Endothelial cell of umbilical vein (primary cell): Measurements from ENCODE around the gene KIAA0232. TPM values are rescaled to one million over a fixed set of nuclear protein-coding genes. Genes with fewer than 3 reads are reported as not detected.

Source experiments
- BruUV-seq: library from RNA; stranded (reverse); fragments of 400-500 nt; replicated peaks from 2 replicates; lab custom pipeline; 2021; lab: Mats Ljungman, UMichigan
- CTCF ChIA-PET: fragments of 300-600, 350-600 bp; sonication (Branson Sonifier 250); formaldehyde crosslinking; loops from one replicate; lab custom pipeline; 2021; ENCODE audit warnings: antibody characterized with exemption, inconsistent platforms; lab: Charles Lee
- POLR2A ChIA-PET: fragments of 300-600, 350-600 bp; sonication (Branson Sonifier 250); formaldehyde crosslinking; loops from one replicate; lab custom pipeline; 2021; ENCODE audit warnings: antibody characterized with exemption, inconsistent platforms; lab: Charles Lee
- DNase-seq: peaks from one replicate; pipeline ENCODE4 v3.0.0-alpha.2; 2011; ENCODE audit warnings: low read depth, low spot score
- FAIRE-seq: peaks from 2 replicates; lab custom pipeline; 2011; peaks lifted over from hg19 to GRCh38; lab: Jason Lieb, UNC
- H2AFZ ChIP-seq: 2 replicates; pipeline ENCODE4 v1.6.0; 2012; ENCODE audit warnings: low read depth, low read length, control low read depth, inconsistent platforms
- H3K27ac ChIP-seq: 2 replicates; pipeline ENCODE4 v1.5.1; 2011; ENCODE audit warnings: low read depth, mild to moderate bottlenecking, control low read depth, low read length, moderate library complexity; ENCODE audit not compliant: insufficient read depth
- H3K27me3 ChIP-seq, 2 experiments: 2 replicates each; pipeline versions ENCODE4 v1.6.0 to v1.6.1; 2011; ENCODE audit warnings: low read length in 2 of 2, mixed read lengths in 1 of 2; ENCODE audit not compliant: control insufficient read depth in 2 of 2, insufficient read depth in 2 of 2
- H3K36me3 ChIP-seq, 2 experiments: 2 replicates in 1 of 2; 3 replicates in 1 of 2; pipeline ENCODE4 v1.5.1; 2011; ENCODE audit warnings: low read length in 2 of 2, mild to moderate bottlenecking in 1 of 2, moderate library complexity in 1 of 2; ENCODE audit not compliant: control insufficient read depth in 2 of 2, insufficient read depth in 2 of 2; ENCODE audit errors: extremely low read depth in 1 of 2
- H3K4me1 ChIP-seq: 3 replicates; pipeline ENCODE4 v1.5.1; 2011; ENCODE audit warnings: mild to moderate bottlenecking, low read length; ENCODE audit not compliant: control insufficient read depth, insufficient read depth; ENCODE audit errors: extremely low read depth
- H3K4me2 ChIP-seq: 2 replicates; pipeline ENCODE4 v1.6.1; 2011; ENCODE audit warnings: low read length, control low read depth, mixed read lengths; ENCODE audit not compliant: insufficient read depth
- H3K4me3 ChIP-seq, 3 experiments: fragments of 200-600 bp in 1 of 3; sonication (generic), shearing (Covaris generic) in 1 of 3; replicated peaks in 1 of 3; 2 replicates each; pipeline ENCODE4 v1.5.1; 2011 to 2016; ENCODE audit warnings: control low read depth in 3 of 3, low read length in 3 of 3, mild to moderate bottlenecking in 2 of 3, inconsistent platforms in 1 of 3, low read depth in 1 of 3, moderate library complexity in 1 of 3; ENCODE audit not compliant: insufficient read depth in 1 of 3
- H3K79me2 ChIP-seq: 2 replicates; pipeline ENCODE4 v1.6.0; 2012; ENCODE audit warnings: low read length, inconsistent platforms; ENCODE audit not compliant: control insufficient read depth, insufficient read depth
- H3K9ac ChIP-seq: replicated peaks from 2 replicates; pipeline ENCODE3; 2011; ENCODE audit warnings: low read length, control low read depth; ENCODE audit not compliant: insufficient read depth; ENCODE audit errors: extremely low read depth
- H3K9me1 ChIP-seq: replicated peaks from 3 replicates; pipeline ENCODE4 v1.6.0; 2011; ENCODE audit warnings: mild to moderate bottlenecking, low read length; ENCODE audit not compliant: control insufficient read depth, insufficient read depth; ENCODE audit errors: extremely low read depth
- H3K9me3 ChIP-seq: replicated peaks from 2 replicates; pipeline ENCODE4 v1.5.1; 2012; ENCODE audit warnings: low read length, inconsistent platforms; ENCODE audit not compliant: control insufficient read depth, insufficient read depth
- H4K20me1 ChIP-seq: replicated peaks from 2 replicates; pipeline ENCODE3; 2011; ENCODE audit warnings: mild to moderate bottlenecking, low read length; ENCODE audit not compliant: control insufficient read depth, insufficient read depth; ENCODE audit errors: extremely low read depth
- EZH2 ChIP-seq: IDR thresholded peaks from 2 replicates; pipeline ENCODE4 v1.6.1; 2012; ENCODE audit warnings: borderline replicate concordance, low read depth, mild to moderate bottlenecking, moderate library complexity, low read length, inconsistent platforms; ENCODE audit not compliant: severe bottlenecking
- FOS ChIP-seq: IDR thresholded peaks from 2 replicates; pipeline ENCODE4 v1.6.1; 2011; ENCODE audit warnings: mild to moderate bottlenecking, low read length, moderate library complexity, borderline replicate concordance; ENCODE audit not compliant: insufficient read depth
- GATA2 ChIP-seq: IDR thresholded peaks from 2 replicates; pipeline ENCODE4 v1.7.0; 2011; ENCODE audit warnings: low read depth, mild to moderate bottlenecking, moderate library complexity, mixed read lengths, low read length; ENCODE audit not compliant: insufficient read length, insufficient read depth
- JUN ChIP-seq: IDR thresholded peaks from 2 replicates; pipeline ENCODE4 v1.6.1; 2011; ENCODE audit warnings: borderline replicate concordance, low read depth; ENCODE audit not compliant: insufficient read length, insufficient read depth
- MYC ChIP-seq: IDR thresholded peaks from one replicate; pipeline ENCODE4 v1.6.1; 2011; ENCODE audit warnings: mild to moderate bottlenecking, low read depth, low read length
- POLR2A ChIP-seq: IDR thresholded peaks from 2 replicates; pipeline ENCODE4 v1.6.1; 2012; ENCODE audit warnings: low read depth, mild to moderate bottlenecking, control low read depth, low read length
- POLR2AphosphoS5 ChIP-seq: IDR thresholded peaks from 2 replicates; pipeline ENCODE4 v1.6.1; 2012; ENCODE audit warnings: low read depth, mild to moderate bottlenecking, control low read depth, low read length, moderate library complexity; ENCODE audit not compliant: insufficient read depth
- dilution Hi-C: fragments of 300-500 bp; cut with MboI; formaldehyde crosslinking; loops from one replicate; pipeline ENCODE4 v1.15.0; 2019; ENCODE audit warnings: low sequenced_read_pairs; ENCODE audit not compliant: extremely low pct_ligation_motif_present
- intact Hi-C: fragments of 100-400 bp; cut with micrococcal nuclease; formaldehyde crosslinking; loops from one replicate; pipeline ENCODE4 v1.10.0; 2022
- polyA plus RNA-seq, 4 experiments: library from polyadenylated mRNA; depleted of rRNA in 3 of 4; stranded (reverse) in 3 of 4; unstranded in 1 of 4; fragments of >200 nt; gene quantifications; 2 replicates each; pipeline versions ENCODE4 v1.2.1 to v1.2.3, GENCODE V29; 2011 to 2012; ENCODE audit warnings: missing spikeins in 1 of 4
- total RNA-seq: library from RNA; stranded (reverse); gene quantifications from 2 replicates; pipeline ENCODE4 v1.2.3, GENCODE V29; 2021
- TF ChIP-seq, protein P1 (sequence below), 2 donors: IDR thresholded peaks; 1 replicate in 1 of 2; 2 replicates in 1 of 2; pipeline ENCODE4 v1.5.1; 2011; ENCODE audit warnings: low read length in 2 of 2, mild to moderate bottlenecking in 2 of 2, moderate library complexity in 2 of 2, control low read depth in 1 of 2, inconsistent platforms in 1 of 2, low read depth in 1 of 2; ENCODE audit not compliant: insufficient read depth in 1 of 2; ENCODE audit errors: extremely low read depth in 1 of 2
- TF ChIP-seq, protein P2 (sequence below): IDR thresholded peaks from 2 replicates; pipeline ENCODE4 v1.6.1; 2011; ENCODE audit not compliant: insufficient read depth, insufficient read length

The KIAA0232 gene
- total and polyA plus RNA-seq, 2 donors (not counting 3 experiments of a cell fraction or from before 2014, with no cell fraction given) = 5.3 to 18.4 TPM

DNA sequence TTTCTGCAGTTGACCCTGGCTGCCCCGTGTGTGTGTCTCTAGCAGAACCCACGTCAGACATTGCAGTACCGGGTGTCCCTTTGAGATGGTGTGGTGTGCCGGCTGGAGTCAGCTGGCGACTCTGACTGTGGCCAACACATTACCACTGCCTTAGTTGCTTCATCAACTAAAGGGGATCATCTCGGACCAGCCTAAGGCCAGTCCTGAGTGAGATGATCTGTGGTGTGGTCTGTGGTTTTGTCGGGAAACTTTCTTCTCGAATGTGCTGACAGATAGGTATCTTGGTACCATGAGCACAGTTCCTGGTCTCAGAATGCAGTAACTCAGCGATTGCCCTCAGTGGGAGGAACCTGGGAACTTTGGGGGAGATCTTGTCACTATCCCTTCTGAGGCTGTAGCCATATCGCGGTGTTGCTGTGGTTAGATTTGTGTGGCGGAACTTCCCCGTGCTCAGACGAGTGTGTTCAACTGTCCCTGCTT is 142.9 kb downstream of the KIAA0232 start:
- FAIRE-seq = no peak
- dilution Hi-C loops = no loop called here
- H3K36me3 ChIP-seq = peaks cover 3 to 11% of the 10 kb centered on the region in 2 experiments
- no peak overlapping the region for H3K4me2 ChIP-seq
- H2AFZ ChIP-seq = no peak overlapping the region
- H3K27ac ChIP-seq = no peak overlapping the region
- CTCF ChIA-PET = no interaction called here
- no peak overlapping the region for H3K9ac ChIP-seq
- H3K27me3 ChIP-seq = no peaks in the 10 kb centered on the region
- no TSS peak for BruUV-seq
- H4K20me1 ChIP-seq = no peaks in the 10 kb centered on the region
- TF ChIP-seq POLR2A (no peak), GATA2 (no peak), POLR2AphosphoS5 (no peak), JUN (no peak), EZH2 (no peak), MYC (no peak), FOS (no peak)
- TF ChIP-seq, protein P1, sequence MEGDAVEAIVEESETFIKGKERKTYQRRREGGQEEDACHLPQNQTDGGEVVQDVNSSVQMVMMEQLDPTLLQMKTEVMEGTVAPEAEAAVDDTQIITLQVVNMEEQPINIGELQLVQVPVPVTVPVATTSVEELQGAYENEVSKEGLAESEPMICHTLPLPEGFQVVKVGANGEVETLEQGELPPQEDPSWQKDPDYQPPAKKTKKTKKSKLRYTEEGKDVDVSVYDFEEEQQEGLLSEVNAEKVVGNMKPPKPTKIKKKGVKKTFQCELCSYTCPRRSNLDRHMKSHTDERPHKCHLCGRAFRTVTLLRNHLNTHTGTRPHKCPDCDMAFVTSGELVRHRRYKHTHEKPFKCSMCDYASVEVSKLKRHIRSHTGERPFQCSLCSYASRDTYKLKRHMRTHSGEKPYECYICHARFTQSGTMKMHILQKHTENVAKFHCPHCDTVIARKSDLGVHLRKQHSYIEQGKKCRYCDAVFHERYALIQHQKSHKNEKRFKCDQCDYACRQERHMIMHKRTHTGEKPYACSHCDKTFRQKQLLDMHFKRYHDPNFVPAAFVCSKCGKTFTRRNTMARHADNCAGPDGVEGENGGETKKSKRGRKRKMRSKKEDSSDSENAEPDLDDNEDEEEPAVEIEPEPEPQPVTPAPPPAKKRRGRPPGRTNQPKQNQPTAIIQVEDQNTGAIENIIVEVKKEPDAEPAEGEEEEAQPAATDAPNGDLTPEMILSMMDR (IDR thresholded peaks at IDR 0.05; ENCODE audit: extremely low read depth in 1 of 2, insufficient read depth in 1 of 2, low read depth in 1 of 2, low read length in 2 of 2) = no peak
- TF ChIP-seq, protein P2, sequence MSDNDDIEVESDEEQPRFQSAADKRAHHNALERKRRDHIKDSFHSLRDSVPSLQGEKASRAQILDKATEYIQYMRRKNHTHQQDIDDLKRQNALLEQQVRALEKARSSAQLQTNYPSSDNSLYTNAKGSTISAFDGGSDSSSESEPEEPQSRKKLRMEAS = no peak
- POLR2A ChIA-PET = no interaction called here
- H3K9me1 ChIP-seq = no peaks in the 10 kb centered on the region
- no peaks in the 10 kb centered on the region for H3K4me1 ChIP-seq
- intact Hi-C loops = no loop called here
- H3K79me2 ChIP-seq = no peaks in the 10 kb centered on the region
- H3K9me3 ChIP-seq = no peaks in the 10 kb centered on the region
- no peak overlapping the region for H3K4me3 ChIP-seq
- no peak for DNase-seq
